GM21786 (cell line): ENCODE data around the gene RNU6-7.

Experiments
- ATAC-seq: cut with Tn5 transposase; IDR thresholded peaks from one replicate; pipeline ENCODE4 v1.9.1; 2021; ENCODE audit not compliant: unreplicated experiment

The RNU6-7 gene

DNA sequence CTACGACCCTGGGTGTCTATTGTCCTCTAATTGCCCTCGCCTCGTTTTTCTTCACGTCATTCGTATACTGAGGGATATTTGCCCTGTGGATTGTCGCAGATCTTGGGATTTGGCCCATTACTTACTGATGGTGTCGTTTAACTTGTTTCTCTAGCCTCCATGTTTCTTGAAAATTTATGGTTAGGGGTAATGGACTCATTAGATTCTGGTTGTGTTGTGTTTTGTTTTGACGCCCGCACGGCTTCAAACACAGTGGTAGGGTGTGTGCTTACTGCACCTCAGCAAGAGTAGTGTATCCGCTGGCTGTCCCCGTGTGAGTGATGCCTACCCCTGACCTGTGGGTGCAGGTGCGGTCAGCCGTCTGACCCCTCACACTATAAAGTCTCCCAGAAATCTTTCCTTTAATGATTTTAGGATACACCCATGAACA lies 2.1 kb downstream of the RNU6-7 start:
- ATAC-seq = no peak

DNA sequence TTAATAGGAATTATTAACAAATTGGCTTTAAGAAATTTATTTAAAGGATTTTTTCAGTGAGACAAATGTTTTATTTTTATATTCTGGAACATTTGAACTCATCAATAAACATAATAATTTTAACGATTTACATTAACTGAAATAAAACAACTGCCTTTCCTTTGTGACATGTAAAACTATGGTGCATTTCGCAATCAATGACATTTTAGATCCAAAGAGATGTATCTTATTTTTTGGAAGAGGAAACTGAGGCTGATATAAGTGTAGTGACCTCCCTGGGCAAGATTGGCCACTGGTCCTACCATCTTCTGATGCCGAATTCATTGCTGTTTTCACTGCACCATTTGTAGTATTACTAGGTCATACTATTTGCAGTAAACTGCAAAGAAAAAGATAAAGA lies 3.7 kb downstream of the RNU6-7 start:
- ATAC-seq = no peak

DNA sequence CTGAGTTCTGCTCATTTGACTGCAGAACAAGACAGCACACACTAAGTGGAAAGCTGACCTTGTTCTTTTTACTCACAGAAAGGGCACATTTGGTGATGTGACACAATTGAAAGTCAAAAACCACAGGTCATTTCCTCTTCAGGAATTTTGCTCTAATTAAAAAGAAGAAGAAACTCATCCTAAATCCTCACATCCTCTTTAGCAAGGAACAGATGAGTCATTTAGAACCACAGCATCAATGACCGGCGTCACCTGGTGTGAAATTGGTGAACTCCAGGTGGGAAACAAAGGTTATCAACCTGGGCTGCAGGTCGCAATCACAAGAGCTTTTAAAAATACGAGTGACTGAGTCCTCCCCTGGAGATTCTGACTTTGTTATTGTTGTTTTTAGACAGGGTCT lies 4.1 kb downstream of the RNU6-7 start:
- no peak for ATAC-seq

DNA sequence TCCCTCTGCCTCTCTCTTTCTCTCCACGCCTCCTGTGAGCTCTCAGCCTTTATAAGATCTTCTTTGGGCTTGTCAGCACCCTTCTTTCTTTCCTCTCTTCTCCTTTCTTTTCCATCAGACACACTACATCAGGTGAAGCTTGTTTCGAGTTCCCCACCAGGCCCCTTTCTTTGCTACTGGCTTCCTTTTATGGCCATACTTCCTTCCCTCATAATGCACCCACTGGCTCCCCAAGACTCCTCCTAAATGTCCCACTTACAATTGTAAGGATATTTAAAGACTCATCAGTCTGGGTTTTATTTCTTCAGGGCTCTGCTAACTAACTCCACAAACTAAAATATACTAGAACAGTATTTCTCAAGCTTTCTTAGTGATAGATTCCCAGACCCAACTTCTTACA lies 4.7 kb downstream of the RNU6-7 start:
- ATAC-seq = no peak

DNA sequence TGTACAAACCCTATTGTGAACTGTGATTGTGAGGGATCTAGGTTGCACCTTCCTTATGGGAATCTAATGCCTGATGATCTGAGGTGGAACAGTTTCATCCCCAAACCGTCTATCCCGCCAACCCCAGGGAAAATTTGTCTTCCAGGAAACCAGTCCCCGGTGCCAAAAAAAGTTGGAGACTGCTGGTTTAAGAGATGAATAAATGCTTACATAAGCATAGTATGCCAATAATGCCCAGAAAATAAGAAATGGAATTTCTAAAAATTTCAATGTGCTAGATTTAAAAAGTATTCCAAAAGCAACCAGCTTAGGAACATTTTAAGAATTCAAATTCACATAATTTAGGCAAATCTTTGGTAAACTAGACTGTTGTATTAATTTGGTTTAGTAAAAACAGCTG lies 6.6 kb downstream of the RNU6-7 start:
- no peak for ATAC-seq

DNA sequence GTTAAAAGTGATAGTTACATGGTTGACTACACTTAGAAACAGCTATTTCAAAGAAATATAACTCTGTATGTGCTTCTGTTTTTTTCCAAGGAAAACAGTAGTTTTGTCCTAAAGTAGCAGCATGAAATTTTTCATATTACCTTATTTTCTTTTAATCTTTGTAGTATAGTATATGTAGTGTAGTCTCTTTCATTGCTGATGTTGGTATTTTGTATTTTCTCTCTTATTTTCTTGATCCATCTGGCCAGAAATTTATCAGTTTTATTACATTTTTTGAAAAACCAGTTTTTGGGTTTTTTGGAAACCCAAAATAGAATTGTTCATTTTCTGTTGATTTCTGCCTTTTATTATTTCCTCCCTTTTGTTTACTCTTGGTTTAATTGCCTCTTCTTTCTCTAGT lies 7.6 kb downstream of the RNU6-7 start:
- no peak for ATAC-seq

DNA sequence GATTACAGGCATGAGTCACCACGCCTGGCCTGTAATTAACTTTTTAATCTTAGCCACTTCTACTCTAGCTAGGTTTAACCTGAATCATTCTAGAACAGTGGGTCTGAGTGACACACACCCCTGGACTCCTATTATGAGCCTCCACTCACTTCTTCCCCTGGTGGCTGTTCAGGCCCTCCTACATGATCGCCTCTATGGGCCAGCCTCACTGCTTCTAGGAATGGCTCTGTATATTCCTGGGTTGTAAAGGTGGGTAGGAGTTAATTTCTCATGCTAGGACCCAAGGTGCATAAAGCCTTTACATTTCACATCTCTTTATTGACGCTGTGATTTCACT lies 9.2 kb downstream of the RNU6-7 start:
- ATAC-seq = no peak

DNA sequence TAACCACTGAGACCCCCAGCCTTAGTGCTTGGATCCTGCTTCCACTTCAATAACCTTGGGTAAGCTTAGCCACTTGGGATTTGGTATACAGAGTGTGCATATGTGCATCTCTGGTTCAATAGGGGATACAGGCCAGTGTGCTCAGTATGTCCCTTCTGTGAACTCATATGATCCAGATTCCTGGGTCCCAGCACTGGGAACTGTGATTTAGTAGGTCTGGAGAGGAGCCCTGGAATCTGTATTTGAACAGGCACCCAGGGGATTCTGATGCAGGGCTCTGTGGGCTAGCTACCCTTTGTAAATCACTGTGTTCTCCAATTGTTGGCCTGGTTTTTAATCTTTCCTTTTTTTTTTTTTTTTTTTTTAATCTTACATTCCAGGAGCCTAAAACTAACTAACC lies 11.0 kb downstream of the RNU6-7 start:
- ATAC-seq = no peak

DNA sequence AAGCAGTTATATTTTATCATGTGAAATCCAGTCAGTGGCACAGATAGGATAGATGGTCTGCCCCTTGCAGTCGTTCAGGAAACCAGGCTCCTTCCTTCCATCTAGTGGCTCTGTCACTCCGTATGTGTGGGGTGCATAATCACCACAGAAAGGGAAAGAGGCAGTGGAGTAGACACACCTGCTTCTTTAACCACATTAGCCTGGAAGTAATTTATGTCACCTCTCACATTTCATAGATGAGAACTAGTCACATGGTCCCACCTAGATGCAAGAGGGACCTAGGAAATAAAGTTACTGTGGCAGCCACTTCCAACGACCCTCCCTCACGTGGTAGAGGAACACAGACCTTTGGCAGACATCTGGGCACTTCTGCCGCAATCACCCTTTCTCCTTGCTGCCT lies 15.5 kb downstream of the RNU6-7 start:
- ATAC-seq = no peak

DNA sequence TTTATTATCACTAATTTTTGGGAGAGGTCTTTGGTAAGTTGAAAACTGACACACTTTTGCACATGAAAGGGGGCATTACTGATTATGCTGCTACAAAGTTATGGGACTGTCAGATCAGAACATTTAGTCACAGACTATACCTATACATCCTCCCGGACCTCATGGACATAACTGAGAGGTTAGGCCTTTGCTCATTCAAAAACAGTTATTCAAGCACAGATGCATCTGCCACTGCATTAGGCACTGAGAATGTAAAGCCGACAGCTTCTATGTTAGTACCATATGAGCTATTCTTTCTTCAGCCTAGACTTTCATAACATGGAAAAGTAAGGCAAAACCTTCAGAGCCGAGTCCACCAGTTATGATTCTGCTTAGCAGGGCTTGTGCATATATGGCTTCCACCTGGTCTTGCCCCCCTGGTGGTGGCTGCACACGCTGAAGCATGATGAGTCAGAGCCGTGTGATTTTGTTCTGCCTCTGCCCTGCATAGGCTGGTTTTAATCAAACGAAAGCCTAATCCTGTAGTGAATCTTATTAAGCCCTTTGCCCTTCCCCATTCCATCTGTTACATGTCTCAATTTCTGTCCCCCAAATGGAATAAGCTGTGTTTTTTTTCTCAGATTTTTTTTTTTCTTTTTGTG lies 23.0 kb downstream of the RNU6-7 start:
- ATAC-seq = peak; percentile 53

DNA sequence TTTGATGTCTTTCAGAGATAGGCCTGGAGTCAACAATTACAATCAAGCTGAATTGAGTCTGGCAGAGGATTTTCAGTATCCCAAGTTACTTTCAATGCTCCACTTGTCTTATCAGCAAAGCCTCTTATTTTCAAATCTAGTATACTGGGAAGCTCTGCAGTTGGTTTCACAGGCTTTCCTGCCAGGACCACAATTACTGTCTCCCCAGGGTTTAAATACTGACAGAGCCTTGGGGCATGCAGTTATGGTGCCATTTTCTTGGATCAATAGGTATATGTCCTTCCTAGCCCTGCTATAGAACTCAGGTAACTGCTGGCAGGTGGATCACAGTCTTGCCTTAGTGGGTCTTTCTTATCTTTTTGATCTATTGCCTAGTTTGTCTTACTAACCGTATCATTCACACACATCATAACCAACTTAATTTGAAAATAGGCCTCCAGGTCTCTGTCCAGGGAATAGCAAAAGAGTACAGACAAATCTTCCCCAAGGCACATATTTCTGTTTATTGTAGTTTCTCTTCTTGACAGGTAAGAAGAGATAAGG lies 23.6 kb downstream of the RNU6-7 start:
- no peak for ATAC-seq

DNA sequence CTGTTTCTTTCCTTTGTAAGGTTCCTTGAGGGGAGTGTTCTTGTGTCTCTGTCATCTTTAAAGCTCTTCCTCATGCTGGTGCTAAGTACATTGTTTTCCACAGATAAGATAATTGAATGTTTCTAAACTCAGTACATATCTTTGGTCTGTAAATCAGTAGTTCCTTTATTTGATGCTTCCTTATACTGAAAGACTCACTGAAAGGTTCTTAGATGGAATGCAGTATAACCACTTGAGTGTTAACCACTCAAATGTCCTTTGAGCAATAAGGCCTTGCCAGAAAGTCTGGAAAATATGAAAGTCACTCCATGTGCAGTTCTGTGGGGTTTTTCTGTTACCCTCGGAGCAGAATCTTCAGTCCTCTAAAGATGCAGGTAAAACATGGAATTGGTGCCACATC lies 24.2 kb downstream of the RNU6-7 start:
- ATAC-seq = no peak

DNA sequence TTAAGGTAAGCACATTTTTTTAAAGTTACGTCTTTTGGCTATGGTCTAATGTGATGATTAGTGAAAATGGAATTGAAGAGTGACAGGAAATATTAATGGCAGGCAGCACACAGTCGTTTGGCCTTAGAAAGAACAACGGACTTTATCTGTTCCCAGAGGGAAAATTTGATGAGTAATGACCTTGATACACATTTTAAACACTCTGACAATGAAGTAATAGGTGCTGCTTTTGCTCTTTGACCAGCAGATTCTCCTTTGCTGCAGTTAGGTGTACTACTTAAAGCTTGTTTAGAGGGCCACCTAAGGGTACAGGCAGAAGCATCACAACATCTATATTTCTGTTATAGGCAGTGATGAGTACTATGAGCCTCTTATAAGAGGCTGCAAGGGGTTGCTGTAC lies 28.3 kb downstream of the RNU6-7 start:
- no peak for ATAC-seq

DNA sequence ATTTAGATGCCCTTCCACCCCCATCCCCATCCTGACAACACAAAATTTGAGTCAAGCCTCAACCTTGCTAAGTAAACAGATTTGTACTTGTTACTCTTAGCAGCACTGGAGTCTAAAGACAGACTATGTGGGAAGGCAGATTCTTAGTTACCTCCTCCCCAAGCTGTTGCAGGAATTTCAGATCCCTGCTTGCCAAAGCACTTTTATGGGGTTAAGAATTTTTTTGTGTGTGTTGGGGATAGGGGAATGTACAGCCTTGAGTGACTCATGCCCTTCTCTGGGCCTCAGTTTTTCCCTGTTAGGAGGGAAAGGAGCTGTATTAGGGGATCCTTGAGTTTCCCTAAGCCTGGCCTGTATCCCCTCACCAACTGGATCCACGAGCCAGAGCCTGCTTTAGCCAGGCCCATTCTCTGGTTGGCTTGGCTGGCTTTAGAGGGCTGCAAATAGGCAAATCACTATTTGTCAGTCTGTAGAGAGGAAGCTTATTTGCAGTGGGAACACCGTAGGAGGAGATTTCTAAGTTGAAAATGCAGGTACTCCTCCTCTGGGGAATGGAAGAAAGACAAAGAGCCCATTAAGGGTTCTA lies 28.9 kb downstream of the RNU6-7 start:
- no peak for ATAC-seq

DNA sequence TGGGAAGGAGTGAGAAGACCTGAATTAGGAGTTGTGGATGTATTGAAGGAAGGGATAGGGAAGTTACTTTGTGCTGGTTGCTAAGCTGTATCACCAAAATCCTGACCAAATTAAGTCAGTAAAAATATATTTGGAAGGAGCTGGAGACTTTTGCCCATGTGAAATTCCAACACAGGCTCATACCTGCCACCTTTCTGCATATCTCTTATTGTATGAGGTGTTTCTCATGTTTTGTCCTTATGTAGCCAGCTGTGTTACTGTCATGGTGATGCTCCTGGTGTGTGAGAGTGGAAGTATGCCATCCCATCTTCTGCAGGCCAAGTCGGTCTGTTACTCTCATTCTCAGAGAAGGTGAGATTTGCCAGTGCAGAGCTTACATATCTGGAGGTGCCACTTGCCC lies 30.6 kb downstream of the RNU6-7 start:
- ATAC-seq = no peak

DNA sequence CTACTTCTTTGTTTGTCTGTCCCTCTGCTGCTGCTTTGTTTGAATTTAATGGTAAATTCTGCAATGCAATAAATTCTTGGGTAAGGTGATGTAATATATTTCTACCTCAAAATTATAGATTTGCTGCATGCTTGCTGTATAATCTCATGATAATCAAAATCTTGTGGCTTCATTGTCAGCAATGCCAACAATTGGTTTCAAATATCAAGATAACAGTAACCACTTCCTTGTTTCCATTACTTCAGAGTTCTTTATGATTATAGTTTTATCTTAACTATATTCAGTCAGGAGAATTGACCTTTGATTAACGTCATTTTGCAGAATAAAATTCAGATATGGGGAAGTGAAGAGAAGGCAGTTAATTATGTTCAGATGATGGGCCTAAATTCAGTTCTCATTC lies 31.4 kb downstream of the RNU6-7 start:
- ATAC-seq = no peak

DNA sequence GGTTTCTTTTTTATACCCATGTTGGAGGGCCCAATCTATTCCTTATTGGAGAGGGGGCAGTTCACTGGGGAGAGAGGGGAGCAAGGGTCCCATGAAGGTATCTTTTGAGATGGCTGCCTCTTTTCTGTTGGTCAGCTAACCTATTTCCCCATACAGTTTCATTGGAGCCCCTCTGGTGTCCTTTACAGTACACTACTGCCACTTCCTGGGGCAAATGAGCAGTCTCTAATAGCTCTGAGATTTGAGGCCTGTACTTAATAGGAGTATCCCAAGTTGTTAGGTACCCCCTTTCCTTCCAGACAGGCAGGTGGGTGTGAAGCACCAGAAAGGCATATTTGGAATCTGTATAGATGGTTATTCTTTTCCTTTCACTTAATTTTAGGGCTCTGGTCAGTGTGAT lies 42.6 kb downstream of the RNU6-7 start:
- peak; percentile 48 for ATAC-seq

DNA sequence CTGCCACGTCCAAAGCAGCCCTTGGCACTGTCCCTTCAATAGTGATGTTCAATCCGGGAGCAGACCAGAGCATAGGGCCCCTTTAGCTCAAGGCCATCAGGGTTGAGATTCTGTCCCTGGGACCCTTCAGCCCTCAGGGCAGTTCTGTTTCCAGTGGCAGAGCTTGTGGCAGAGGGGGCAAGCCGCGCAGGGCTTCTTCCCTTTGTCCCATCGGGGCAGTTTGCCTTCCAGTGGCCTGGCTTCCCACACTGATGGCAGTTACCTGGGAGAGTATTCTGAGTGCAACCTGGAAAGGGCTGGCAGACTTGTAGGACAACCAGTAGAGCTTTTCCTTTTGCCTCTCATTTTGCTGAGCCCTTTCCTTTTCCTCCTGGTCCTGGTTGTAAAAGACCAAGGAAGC lies 44.9 kb downstream of the RNU6-7 start:
- ATAC-seq = no peak

DNA sequence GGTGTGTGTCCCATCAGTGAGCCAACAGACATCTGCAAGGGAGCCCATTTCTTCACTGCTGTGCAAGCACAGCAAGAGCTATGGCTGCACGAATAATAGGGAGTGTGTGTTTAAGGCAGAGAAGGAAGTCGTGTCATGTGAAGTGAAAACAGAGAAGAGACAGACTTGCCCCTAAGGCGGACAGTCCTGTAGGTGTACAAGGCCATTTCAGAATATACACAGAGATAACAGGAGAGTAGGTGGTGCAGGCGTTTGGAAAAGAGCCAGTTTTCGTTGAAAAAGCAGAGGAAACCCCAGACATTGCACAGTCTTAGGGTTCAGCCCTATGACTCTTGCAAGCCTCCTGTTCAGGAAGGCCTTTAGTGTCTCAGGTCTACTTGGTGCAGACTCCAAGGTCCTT lies 47.5 kb downstream of the RNU6-7 start:
- no peak for ATAC-seq

DNA sequence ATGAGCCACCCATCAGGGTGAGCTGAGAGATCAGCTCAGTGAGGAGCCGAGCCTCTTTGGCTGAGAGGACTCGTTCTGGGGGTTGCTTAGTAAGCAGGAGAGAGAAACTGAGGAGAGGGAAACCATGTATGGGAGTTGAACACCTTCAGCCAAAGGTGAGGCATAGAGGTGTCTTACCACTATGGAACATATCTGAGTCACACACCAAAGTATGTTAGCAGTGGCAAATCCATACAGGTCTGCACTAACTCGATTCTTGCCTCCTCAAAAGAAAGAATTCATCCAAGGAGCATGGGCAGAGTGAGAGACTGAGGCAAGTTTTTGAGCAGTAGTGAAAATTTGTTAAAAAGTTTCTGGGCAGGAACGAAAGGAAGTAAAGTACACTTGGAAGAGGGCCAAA lies 47.9 kb downstream of the RNU6-7 start:
- ATAC-seq = no peak

DNA sequence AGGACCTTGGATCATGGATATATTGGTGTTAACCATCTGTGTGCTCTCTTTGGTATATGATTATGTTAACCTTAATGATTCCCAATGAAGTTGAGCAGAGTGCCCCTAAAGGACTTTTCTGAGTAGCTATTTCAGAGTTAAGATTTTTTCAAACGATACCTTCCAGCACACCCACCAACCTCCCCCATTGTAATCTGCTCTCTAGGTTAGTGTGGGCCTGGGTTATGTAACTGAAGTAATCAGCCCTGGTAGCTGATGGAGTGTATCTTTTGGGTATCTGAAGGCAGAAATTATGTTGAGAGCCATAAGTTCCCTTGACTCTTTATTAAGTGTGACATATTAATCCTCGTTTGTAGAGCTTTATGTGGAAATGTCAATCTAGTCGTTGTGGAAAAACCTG lies 48.8 kb downstream of the RNU6-7 start:
- no peak for ATAC-seq

DNA sequence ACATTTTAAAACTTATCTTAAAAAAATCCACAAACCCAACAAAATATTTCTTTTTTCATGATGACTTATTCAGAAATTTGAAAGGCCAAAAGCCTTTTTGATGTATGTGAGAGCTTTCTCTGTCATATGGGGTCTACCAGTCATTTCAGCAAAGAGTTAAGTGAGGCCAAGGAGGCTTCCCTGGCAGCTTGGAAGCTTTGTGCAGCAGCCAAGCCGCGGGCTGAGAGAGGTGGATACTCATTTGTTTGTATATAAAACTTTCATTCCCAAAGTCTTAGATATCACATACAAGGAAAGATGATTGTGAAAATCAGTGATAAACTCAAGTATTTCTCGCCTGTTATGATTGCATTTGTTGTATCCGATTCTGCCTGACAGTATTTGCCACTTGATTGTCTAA lies 49.7 kb downstream of the RNU6-7 start:
- ATAC-seq = no peak
